IPS-20b (cell line): ENCODE measurements around the gene PDE11A.

Source experiments
- H3K27ac ChIP-seq: one replicate; pipeline ENCODE4 v1.5.1; 2013; ENCODE audit warnings: low read length
- H3K27me3 ChIP-seq: 2 replicates; pipeline ENCODE4 v1.6.1; 2013; ENCODE audit warnings: mild to moderate bottlenecking, low read length, inconsistent platforms; ENCODE audit not compliant: insufficient read depth
- H3K36me3 ChIP-seq: 2 replicates; pipeline ENCODE4 v1.6.1; 2013; ENCODE audit warnings: low read depth, mild to moderate bottlenecking, inconsistent platforms, low read length, moderate library complexity; ENCODE audit not compliant: insufficient read depth
- H3K4me1 ChIP-seq: 2 replicates; pipeline ENCODE4 v1.6.1; 2013; ENCODE audit warnings: mild to moderate bottlenecking, control low read depth, inconsistent platforms, low read length, moderate library complexity; ENCODE audit not compliant: insufficient read depth
- H3K4me3 ChIP-seq: 2 replicates; pipeline ENCODE4 v1.5.1; 2013; ENCODE audit warnings: mild to moderate bottlenecking, low read length, inconsistent platforms
- H3K9ac ChIP-seq: 2 replicates; pipeline ENCODE4 v1.6.1; 2013; ENCODE audit warnings: low read depth, mild to moderate bottlenecking, inconsistent platforms, low read length, moderate library complexity
- H3K9me3 ChIP-seq: 2 replicates; pipeline ENCODE4 v1.6.1; 2013; ENCODE audit warnings: mild to moderate bottlenecking, low read depth, low read length, inconsistent platforms; ENCODE audit not compliant: insufficient read depth

The PDE11A gene

DNA sequence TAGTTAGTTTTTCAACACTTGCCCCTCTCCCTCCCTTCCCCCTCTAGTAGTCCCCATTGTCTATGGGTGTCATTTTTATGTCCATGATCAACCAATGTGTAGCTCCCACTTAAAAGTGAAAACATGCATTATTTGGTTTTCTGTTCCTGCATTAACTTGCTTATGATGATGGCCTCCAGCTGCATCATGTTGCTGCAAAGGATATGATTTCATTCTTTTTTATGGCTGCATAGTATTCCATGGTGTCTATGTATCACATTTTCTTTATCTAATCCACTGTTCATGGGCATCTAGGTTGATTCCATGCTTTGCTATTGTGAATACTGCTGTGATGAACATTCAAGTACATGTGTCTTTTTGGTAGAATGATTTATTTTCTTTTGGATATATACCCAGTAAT, 70.5 kb downstream of the PDE11A start:
- peaks cover 4% of the 10 kb centered on the region; the same call in 1 of the 2 replicates for H3K4me1 ChIP-seq
- no peaks in the 10 kb centered on the region for H3K9me3 ChIP-seq
- H3K27me3 ChIP-seq: no peaks in the 10 kb centered on the region
- H3K9ac ChIP-seq: no peak overlapping the region
- no peaks in the 10 kb centered on the region for H3K36me3 ChIP-seq
- H3K27ac ChIP-seq: no peak overlapping the region
- H3K4me3 ChIP-seq: no peak overlapping the region

DNA sequence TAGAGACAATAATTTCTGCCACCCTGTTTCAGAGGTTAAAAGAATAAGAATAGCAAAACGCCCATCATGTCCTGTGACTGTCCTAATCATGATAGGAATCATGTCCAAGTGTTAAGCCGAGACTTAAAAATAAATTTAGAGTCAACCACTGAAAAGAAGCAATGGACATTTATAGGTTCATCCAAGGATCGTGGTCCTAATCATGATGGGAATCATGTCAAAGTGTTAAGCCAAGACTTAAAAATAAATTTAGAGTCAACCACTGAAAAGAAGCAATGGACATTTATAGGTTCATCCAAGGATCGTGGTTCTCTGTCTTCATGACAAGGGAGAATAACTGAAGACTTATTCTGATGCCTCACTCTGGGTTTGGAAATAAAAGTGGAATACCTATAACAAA, 73.6 kb downstream of the PDE11A start:
- Histone ChIP-seq H3K9me3 (no peaks in the 10 kb centered on the region), H3K9ac (no peak overlapping the region), H3K4me1 (no peaks in the 10 kb centered on the region), H3K27me3 (no peaks in the 10 kb centered on the region), H3K27ac (no peak overlapping the region), H3K36me3 (no peaks in the 10 kb centered on the region), H3K4me3 (no peak overlapping the region)

DNA sequence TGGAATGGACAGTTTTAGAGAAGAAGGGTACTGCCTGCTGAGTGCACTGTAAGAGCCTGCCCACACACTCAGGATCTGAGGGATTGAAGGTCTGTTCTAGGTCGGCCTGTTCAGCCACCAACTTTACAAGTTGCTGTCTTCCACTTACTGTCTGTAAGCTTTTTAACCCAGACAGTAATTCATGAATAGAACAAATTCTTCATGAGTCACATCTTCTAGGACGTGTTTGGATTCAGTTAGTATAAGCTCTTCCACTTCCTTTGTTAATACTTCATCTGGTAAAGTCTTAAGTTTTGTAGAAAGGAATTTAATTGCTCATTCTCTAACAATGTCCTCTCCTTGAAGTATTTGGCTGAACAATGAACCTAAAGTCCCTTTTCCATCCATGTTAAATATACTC, 74.6 kb downstream of the PDE11A start:
- no peak overlapping the region for H3K27ac ChIP-seq
- H3K9ac ChIP-seq: no peak overlapping the region
- no peak overlapping the region for H3K4me3 ChIP-seq
- no peaks in the 10 kb centered on the region for H3K27me3 ChIP-seq
- H3K9me3 ChIP-seq: no peaks in the 10 kb centered on the region
- H3K4me1 ChIP-seq: no peaks in the 10 kb centered on the region
- H3K36me3 ChIP-seq: no peaks in the 10 kb centered on the region

DNA sequence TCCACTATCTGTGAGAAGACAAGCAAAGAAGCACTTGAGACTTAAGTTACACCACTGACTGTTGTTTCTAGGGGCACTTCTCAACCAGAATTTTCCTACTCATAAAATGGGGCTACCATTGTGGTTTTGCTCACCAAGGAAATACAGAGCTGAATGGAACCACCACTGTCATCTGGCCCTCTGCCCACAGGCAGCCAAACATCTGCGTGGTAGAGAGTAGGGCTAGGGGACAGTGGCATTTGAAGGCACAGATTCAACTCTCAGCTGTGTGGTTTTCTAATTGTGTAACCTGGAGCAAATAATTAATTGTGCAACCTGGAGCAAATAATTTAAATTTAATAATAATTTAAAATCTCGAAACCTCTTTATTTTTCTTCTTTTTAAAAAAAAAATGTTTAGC, 79.6 kb downstream of the PDE11A start:
- H3K4me3 ChIP-seq: no peak overlapping the region
- H3K4me1 ChIP-seq: no peaks in the 10 kb centered on the region
- H3K27me3 ChIP-seq: no peaks in the 10 kb centered on the region
- H3K27ac ChIP-seq: no peak overlapping the region
- no peaks in the 10 kb centered on the region for H3K9me3 ChIP-seq
- H3K9ac ChIP-seq: no peak overlapping the region
- no peaks in the 10 kb centered on the region for H3K36me3 ChIP-seq

DNA sequence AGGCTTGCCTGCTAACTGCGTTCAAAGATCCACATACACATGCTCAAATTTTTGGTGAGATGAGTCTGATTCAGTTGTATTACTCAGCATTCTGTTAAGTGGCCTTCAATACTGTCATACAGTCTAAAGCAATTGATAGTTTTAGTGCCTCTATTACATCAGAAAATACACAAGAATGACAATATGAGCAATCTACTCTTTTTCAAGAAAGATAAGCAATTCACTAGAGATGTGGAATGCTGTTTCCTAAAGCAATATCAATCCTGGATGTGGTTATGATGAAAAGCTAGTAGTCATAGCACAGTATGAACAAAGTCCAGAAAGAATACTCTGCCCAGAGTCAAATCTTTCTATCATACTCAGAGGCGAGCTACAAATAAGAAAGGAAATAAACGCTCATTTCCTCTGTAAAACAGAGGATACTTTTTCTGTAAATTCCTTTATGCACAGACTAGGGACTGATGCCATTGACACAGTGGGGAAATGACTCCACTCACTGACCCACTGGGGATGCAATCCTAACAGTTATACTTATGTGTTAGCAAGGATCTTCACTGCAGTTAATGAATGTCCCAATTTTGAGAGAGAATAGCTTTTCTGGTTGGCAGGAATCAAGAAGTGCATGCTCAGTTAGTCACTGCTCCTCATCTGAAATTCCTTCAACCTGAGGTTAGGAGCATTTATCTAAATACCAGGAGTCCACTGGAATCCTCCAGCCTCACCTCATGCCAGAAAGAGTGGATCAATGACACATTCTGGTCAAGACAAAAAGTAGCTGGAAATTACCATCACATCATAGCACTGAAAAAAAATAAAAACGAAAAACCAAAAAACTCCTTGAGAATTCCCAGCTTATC, 83.3 kb downstream of the PDE11A start:
- Histone ChIP-seq H3K27ac (no peak overlapping the region), H3K27me3 (no peaks in the 10 kb centered on the region), H3K36me3 (no peaks in the 10 kb centered on the region), H3K9me3 (no peaks in the 10 kb centered on the region), H3K9ac (no peak overlapping the region), H3K4me1 (no peaks in the 10 kb centered on the region), H3K4me3 (no peak overlapping the region)

DNA sequence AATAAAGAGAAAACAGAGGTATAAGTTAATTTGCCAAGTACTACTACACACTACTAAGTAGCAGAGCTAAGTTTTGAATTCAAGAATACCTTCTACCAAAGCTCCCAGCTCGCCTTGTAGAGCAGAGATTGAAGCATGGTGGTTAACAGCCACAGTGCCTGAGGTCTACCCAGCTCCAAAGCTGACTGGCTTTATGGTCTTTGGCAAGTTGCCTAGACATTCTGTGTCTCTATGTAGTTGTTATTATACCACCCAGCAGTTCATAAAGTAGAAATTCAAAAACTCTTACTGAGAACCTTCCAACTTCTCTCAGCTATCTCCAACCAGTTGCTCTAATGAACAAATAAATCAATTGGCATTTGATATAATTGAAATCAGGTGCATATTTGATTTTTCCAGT, 87.8 kb downstream of the PDE11A start:
- no peaks in the 10 kb centered on the region for H3K9me3 ChIP-seq
- no peak overlapping the region for H3K27ac ChIP-seq
- H3K36me3 ChIP-seq: no peaks in the 10 kb centered on the region
- H3K9ac ChIP-seq: no peak overlapping the region
- no peak overlapping the region for H3K4me3 ChIP-seq
- no peaks in the 10 kb centered on the region for H3K4me1 ChIP-seq
- H3K27me3 ChIP-seq: no peaks in the 10 kb centered on the region

DNA sequence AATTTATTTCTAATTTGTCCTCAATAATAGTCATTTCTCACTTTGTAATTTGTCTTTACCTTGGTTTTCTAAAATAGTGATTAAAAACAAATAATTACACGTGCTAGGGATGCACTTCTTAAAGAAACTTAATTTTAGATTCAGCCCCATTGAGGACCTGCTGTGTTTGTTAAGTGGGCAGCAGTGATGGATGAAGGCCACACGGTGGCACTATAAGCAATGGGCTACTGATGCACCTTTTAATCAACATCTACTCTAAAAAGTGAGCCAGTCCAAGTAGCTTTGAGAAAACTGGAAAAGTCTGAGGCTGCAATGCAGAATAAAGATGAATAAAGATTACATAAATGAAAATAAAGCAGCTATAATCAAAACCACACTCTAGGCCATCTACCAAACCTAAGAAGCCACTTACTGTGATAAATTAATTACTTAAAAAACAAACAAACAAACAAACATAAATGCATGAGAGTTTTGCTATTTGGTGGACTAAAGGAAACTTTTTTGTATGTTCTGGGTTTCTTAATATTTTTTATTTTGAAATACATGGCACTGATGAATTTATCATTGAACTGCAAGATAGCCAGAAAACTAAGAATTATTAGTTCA, 89.3 kb downstream of the PDE11A start:
- no peaks in the 10 kb centered on the region for H3K27me3 ChIP-seq
- H3K9ac ChIP-seq: no peak overlapping the region
- H3K4me1 ChIP-seq: no peaks in the 10 kb centered on the region

DNA sequence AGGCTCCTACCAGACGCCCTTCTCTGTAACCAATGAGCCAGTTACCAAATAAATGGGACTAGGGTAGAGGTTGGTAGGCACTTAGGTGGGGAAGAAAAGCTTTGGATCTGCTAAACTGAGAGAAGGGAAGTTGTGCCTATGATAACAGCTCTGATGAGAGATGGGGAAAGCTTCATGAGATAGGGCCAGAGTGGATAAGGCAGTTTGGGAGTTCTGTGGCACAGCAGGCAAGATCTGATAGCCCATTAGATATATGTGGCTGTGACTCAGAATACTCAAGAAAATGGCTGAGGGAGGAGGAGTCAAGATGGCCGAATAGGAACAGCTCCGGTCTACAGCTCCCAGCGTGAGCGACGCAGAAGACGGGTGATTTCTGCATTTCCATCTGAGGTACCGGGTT, 99.8 kb downstream of the PDE11A start:
- Histone ChIP-seq H3K4me1 (no peaks in the 10 kb centered on the region), H3K36me3 (no peaks in the 10 kb centered on the region), H3K9ac (no peak overlapping the region), H3K4me3 (no peak overlapping the region), H3K27ac (no peak overlapping the region), H3K9me3 (no peaks in the 10 kb centered on the region), H3K27me3 (no peaks in the 10 kb centered on the region)

More for the DNA sequence above, 89.3 kb downstream of the PDE11A start:
- Histone ChIP-seq H3K36me3 (no peaks in the 10 kb centered on the region), H3K4me3 (no peak overlapping the region), H3K27ac (no peak overlapping the region), H3K9me3 (no peaks in the 10 kb centered on the region)

DNA sequence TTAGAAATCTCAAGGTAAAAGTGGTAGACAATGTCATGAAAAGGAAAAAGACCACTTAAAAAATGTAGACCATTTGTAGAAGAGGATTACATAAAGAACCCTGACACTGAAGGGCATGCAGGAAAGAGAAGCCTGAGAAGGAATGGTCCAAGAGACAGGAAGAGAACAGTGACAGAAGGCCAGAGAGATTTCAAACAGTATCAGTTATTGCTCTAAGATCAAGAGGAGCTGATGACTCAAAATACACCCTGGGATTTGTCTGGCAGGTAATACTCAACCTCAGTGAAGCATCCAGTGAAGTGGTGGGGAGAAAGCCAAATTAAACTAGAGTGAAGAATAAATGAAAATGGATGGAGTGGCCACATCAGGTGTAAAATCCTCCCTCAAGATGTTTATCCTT, 100.5 kb downstream of the PDE11A start:
- Histone ChIP-seq H3K36me3 (no peaks in the 10 kb centered on the region), H3K27me3 (no peaks in the 10 kb centered on the region), H3K9me3 (no peaks in the 10 kb centered on the region), H3K4me3 (no peak overlapping the region), H3K4me1 (no peaks in the 10 kb centered on the region), H3K9ac (no peak overlapping the region), H3K27ac (no peak overlapping the region)

DNA sequence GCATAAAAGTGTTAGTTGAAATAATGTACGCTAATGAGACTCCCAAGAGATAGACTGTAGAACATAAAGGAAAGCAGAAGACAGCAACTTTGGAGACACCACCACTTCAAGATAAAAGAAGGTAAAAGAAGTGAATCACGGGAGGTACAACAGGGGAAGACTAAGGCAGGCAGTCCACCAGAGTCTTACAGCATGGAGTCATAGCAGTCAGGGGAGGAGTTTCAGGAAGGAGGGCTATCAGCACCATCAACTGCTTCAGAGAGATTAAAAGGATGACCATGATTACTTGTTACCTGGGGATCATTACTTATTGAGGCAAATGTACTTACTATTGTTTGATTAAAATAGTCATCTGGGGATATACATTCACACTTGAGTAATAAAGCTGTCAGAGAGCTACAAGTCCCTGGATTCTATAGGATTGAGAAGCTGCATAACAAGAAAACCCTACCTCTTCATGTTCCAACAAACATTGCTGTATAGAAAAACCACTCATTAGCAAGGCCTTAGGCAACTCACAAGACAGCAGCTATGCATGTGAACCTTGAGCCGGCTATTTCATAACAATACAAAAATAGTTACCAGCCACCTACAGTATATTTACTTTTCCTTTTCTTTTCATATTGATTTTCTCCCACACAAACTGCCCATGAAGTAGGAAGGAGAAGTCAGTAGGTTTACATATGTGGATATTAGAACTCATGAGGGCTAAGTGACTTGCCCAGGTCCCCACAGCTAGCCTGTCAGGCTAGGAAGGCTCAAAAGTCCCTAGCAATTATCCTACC, 101.7 kb downstream of the PDE11A start:
- no peaks in the 10 kb centered on the region for H3K9me3 ChIP-seq
- no peak overlapping the region for H3K9ac ChIP-seq
- H3K4me1 ChIP-seq: no peaks in the 10 kb centered on the region
- H3K27ac ChIP-seq: no peak overlapping the region
- H3K4me3 ChIP-seq: no peak overlapping the region
- H3K36me3 ChIP-seq: no peaks in the 10 kb centered on the region
- H3K27me3 ChIP-seq: no peaks in the 10 kb centered on the region

DNA sequence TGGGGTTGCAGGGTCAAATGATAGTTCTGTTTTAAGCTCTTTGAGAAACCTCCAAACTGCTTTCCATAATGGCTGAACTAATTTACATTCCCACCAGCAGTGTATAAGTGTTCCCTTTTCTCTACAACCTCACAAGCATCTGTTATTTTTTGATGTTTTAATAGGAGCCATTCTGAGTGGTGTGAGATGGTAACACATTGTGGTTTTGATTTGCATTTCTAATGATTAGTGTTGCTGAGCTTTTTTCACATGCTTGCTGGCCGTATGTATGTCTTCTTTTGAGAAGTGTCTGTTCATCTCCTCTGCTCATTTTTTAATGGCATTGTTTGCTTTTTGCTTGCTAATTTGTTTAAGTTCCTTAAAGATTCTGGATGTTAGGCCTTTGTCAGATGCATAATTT, 107.7 kb downstream of the PDE11A start:
- Histone ChIP-seq H3K4me1 (no peaks in the 10 kb centered on the region), H3K4me3 (no peak overlapping the region), H3K9me3 (no peaks in the 10 kb centered on the region), H3K36me3 (no peaks in the 10 kb centered on the region), H3K27ac (no peak overlapping the region), H3K27me3 (no peaks in the 10 kb centered on the region), H3K9ac (no peak overlapping the region)

DNA sequence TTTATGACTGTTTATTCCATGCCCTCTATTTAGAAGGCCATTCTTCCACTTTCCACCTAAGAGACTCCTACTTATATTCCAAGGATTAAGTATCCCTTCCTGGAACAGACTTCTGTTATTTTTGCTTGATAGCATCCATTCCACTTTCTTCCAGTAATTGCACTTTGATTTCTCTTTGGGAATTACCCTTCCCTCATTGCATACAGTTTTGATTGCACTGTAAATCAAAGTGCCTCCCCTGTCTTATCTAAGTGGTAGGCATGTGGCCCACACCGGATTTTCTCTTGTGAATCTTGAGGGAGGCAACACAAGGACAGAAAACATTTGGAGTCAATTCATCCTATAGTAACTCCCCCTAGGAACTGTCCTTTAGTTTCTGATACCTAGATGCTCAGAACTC, 120.4 kb downstream of the PDE11A start:
- Histone ChIP-seq H3K27ac (no peak overlapping the region), H3K36me3 (no peaks in the 10 kb centered on the region), H3K4me3 (no peak overlapping the region), H3K9ac (no peak overlapping the region), H3K27me3 (no peaks in the 10 kb centered on the region), H3K4me1 (no peaks in the 10 kb centered on the region), H3K9me3 (no peaks in the 10 kb centered on the region)
